Heart right ventricle (tissue), 16 donors: Measurements from ENCODE around the gene LLGL1. TPM values are rescaled to one million over a fixed set of nuclear protein-coding genes. Genes with fewer than 3 reads are reported as not detected.

ENCODE experiments used
- ATAC-seq, 8 donors: fragments of 200-7000 bp; cut with Tn5 transposase; one replicate each; pipeline ENCODE4 v1.9.1; 2020; ENCODE audit warnings: mild to moderate bottlenecking in 8 of 8, moderate library complexity in 8 of 8, moderate number of reproducible peaks in 1 of 8
- DNase-seq, 2 donors: peaks; one replicate each; pipeline ENCODE4 v3.0.0-alpha.2; 2020
- H3K27ac ChIP-seq, 10 donors: fragments of 200-600 bp; sonication (generic) in 2 of 10; one replicate each; pipeline versions ENCODE4 v1.5.0 to v1.8.0; 2020 to 2022; ENCODE audit warnings: mild to moderate bottlenecking in 3 of 10
- H3K27me3 ChIP-seq, 7 donors: fragments of 200-600 bp; one replicate each; pipeline ENCODE4 v1.8.0; 2021 to 2022; ENCODE audit warnings: mild to moderate bottlenecking in 2 of 7
- H3K36me3 ChIP-seq, 9 donors: fragments of 200-600 bp; sonication (generic) in 1 of 9; one replicate each; pipeline versions ENCODE4 v1.5.0 to v1.8.0; 2020 to 2022; ENCODE audit warnings: mild to moderate bottlenecking in 2 of 9
- H3K4me1 ChIP-seq, 9 donors: fragments of 200-600 bp; sonication (generic) in 1 of 9; one replicate each; pipeline versions ENCODE4 v1.5.0 to v1.8.0; 2020 to 2022; ENCODE audit warnings: mild to moderate bottlenecking in 4 of 9
- H3K4me3 ChIP-seq, 10 donors: fragments of 200-600 bp; sonication (generic) in 2 of 10; one replicate each; pipeline versions ENCODE4 v1.5.0 to v1.8.0; 2020 to 2022; ENCODE audit warnings: mild to moderate bottlenecking in 7 of 10, moderate library complexity in 2 of 10
- H3K9me3 ChIP-seq, 11 donors: fragments of 200-600 bp in 10 of 11; sonication (generic) in 2 of 11; one replicate each; pipeline versions ENCODE4 v1.5.0 to v1.8.0; 2013 to 2022; ENCODE audit warnings: mild to moderate bottlenecking in 2 of 11, control low read depth in 1 of 11, moderate library complexity in 1 of 11
- CTCF ChIP-seq, 9 donors: fragments of 200-600 bp; sonication (generic) in 2 of 9; IDR thresholded peaks; one replicate each; pipeline versions ENCODE4 v1.5.0 to v1.8.0; 2021 to 2022; ENCODE audit warnings: antibody characterized with exemption in 9 of 9, mild to moderate bottlenecking in 5 of 9, moderate library complexity in 1 of 9
- WGBS, 2 donors: extraction: QIAGEN DNeasy Blood & Tissue Kit; methylation state at CpG; one replicate each; pipeline ENCODE4 v1.1.7; 2013; ENCODE audit warnings: inconsistent platforms in 1 of 2; 5-methylcytosine and 5-hydroxymethylcytosine counted together
- intact Hi-C, 10 donors: fragments of 100-400 bp; cut with DNase I; formaldehyde crosslinking; loops; one replicate each; pipeline versions ENCODE4 v1.11.1 to v1.14.2; 2022
- polyA plus RNA-seq, 2 donors: library from polyadenylated mRNA; stranded (reverse); fragments of 200-250 nt; gene quantifications; one replicate each; pipeline ENCODE4 v1.2.3, GENCODE V29; 2013
- total RNA-seq, 10 donors: library from RNA; stranded (reverse); fragmentation: NEBNext Ultra II Directional in 3 of 10; extraction: Animal tissue kit (Norgen Biotek cat#: 25700) in 3 of 10; gene quantifications; one replicate each; pipeline versions ENCODE4 v1.2.1 to v1.2.4, GENCODE V29; 2021 to 2023
- donor health status: Arrhythmogenic right ventricular cardiomyopathy.
- donor health status: ischemic (EF 13 %, LVEDD 7.1; RV severe dilation, severe dysfunction).
- donor health status: healthy with polysubstance abuse.
- donor health status: DM: no; HTN: yes; CAD: no.
- donor health status: DM: no; HTN: no; CAD: no.
- donor health status: ischemic (EF 25% LVEDD 6.9; RV normal size, moderate dysfunction).
- donor health status: ischemic (EF 25% LVEDD 5.7; RV mildly dilated, moderate dysfunction).
- donor health status: healthy.
- donor health status: DM: yes; HTN: yes; CAD: no.
- donor health status: Ischemic cardiomyopathy.
- donor health status: ischemic (EF 35%, LVEDD 5.7; RV mildly dilated, moderate dysfunction).
- donor health status: nonischemic (EF 11% LVEDD 7.7; RV severe dilation, severe dysfunction).
- donor health status: DM: yes; HTN: yes; CAD: no.
- donor health status: PGD.
- donor health status: ischemic (EF 29% LVEDD 5.4; RV normal size, mild dysfunction).
- donor health status: nonischemic (EF 23%, LVEDD 6.1; RV moderate dilation, normal function).

The LLGL1 gene
- total and polyA plus RNA-seq, 12 donors = 5.8 to 12.4 (median 8.6) TPM

- TF ChIP-seq CTCF (IDR thresholded peaks at IDR 0.05) = no peak
- no peak overlapping the region for H3K27ac ChIP-seq
- DNase-seq (no peak), ATAC-seq (no peak)
- no peak overlapping the region for H3K4me3 ChIP-seq
- H3K4me1 ChIP-seq = peaks cover 10 to 36% (median 32%) of the 10 kb centered on the region in 9 donors
- H3K9me3 ChIP-seq = no peaks in the 10 kb centered on the region
- 98% methylated on average over 8 of the region's 8 CpGs for WGBS, 2 donors
- H3K36me3 ChIP-seq = peaks cover 16 to 70% (median 60%) of the 10 kb centered on the region in 9 donors
- intact Hi-C loops = loop anchor here in 4 of 10 donors (5.0 kb wide), 2 partner anchors 38 to 57 kb away; partner anchors contain the start of gene TOP3A (in 1 of the 4)
- no peaks in the 10 kb centered on the region for H3K27me3 ChIP-seq
Measured at GRCh38 chr17:18254888-18255649, 29.6 kb downstream of the LLGL1 start.

GRCh38 chr17:18256351-18256750, 30.9 kb downstream of the LLGL1 start:
- ATAC-seq (no peak), DNase-seq (no peak)
- Histone ChIP-seq H3K9me3 (no peaks in the 10 kb centered on the region), H3K27me3 (no peaks in the 10 kb centered on the region), H3K27ac (peak overlapping the region in 3 of 10 donors; percentile 99 to 100 (median 99)), H3K4me1 (peaks cover 11 to 43% (median 37%) of the 10 kb centered on the region in 9 donors), H3K36me3 (peaks cover 8 to 57% (median 48%) of the 10 kb centered on the region in 9 donors), H3K4me3 (peak overlapping the region in 3 of 10 donors; percentile 95 to 99 (median 96))
- intact Hi-C loops = loop anchor here in 4 of 10 donors (5.0 kb wide), 2 partner anchors 39 to 56 kb away; partner anchors contain the start of gene TOP3A (in 1 of the 4)
- WGBS, 2 donors = 53 to 79% methylated on average over 11 of the region's 11 CpGs
- no peak for TF ChIP-seq CTCF (IDR thresholded peaks at IDR 0.05)

- Histone ChIP-seq H3K27me3 (no peaks in the 10 kb centered on the region), H3K27ac (peak overlapping the region in 8 of 10 donors; percentile 95 to 100 (median 99)), H3K9me3 (no peaks in the 10 kb centered on the region), H3K36me3 (peaks cover 8 to 53% (median 43%) of the 10 kb centered on the region in 9 donors), H3K4me1 (peaks cover 16 to 47% (median 41%) of the 10 kb centered on the region in 9 donors), H3K4me3 (peak overlapping the region in 9 of 10 donors; percentile 89 to 99 (median 96))
- no peak for TF ChIP-seq CTCF (IDR thresholded peaks at IDR 0.05)
- intact Hi-C loops = loop anchor here in 4 of 10 donors (5.0 kb wide), 2 partner anchors 39 to 56 kb away; partner anchors contain the start of gene TOP3A (in 1 of the 4)
- 83 to 84% methylated on average over 7 of the region's 7 CpGs for WGBS, 2 donors
- DNase-seq (no peak), ATAC-seq (no peak)
Measured at GRCh38 chr17:18256776-18257175, 31.3 kb downstream of the LLGL1 start.

GRCh38 chr17:18257268-18257981, 32.0 kb downstream of the LLGL1 start:
- Histone ChIP-seq H3K27me3 (no peaks in the 10 kb centered on the region), H3K27ac (peak overlapping the region; percentile 94 to 100 (median 99)), H3K9me3 (no peaks in the 10 kb centered on the region), H3K4me3 (peak overlapping the region; percentile 89 to 99 (median 96)), H3K36me3 (peaks cover 3 to 46% (median 39%) of the 10 kb centered on the region in 9 donors), H3K4me1 (peaks cover 21 to 54% (median 47%) of the 10 kb centered on the region in 9 donors)
- TF ChIP-seq CTCF (IDR thresholded peaks at IDR 0.05) = no peak
- ATAC-seq = peak; percentile 3 to 38 (median 19)
- peak; percentile 58 to 61 for DNase-seq
- intact Hi-C loops = loop anchor here in 4 of 10 donors (5.0 kb wide), 2 partner anchors 40 to 55 kb away; partner anchors contain the start of gene TOP3A (in 1 of the 4)
- WGBS, 2 donors = 18 to 21% methylated on average over 18 of the region's 18 CpGs
